ENCODE data around the gene TFEC. TPM values are rescaled to one million over a fixed set of nuclear protein-coding genes. Genes with fewer than 3 reads are reported as not detected.
A peak's percentile ranks its signal among the peaks of the same experiment; 100 is the strongest.

TFEC gene
- total RNA-seq, 8 experiments from 2014 or later, result under 0.01 to 6.7 (median 0.92) TPM; not detected in 1

DNA sequence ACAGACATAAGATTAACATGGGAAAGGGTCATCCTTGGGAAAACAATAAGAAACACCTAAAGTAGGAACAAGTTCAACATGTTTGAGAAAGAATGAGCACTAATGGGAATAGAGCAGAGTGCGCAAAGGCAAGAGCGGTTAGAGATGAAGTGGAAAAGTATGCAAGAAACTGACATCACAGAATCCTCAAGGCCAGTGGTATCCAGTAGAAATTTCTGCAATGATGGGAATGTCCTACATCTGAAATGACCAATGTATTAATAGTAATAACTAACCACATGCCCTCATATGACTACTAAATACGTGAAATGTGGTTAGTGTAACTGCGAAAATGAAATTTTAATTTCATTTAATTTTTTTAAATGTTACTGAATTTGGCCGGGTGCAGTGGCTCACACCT lies 54.8 kb downstream of the TFEC start:
- no peak overlapping the region for H3K27ac ChIP-seq
- no peaks in the 10 kb centered on the region for H3K4me1 ChIP-seq (replicated peaks in 1 of 2)
- in situ Hi-C loops (cut with MboI; ENCODE audit: low pct_unique_long_range_greater_than_20kb in 2 of 9, low sequenced_read_pairs in 9 of 9, unreplicated experiment in 9 of 9), result no loop called here
- no peak overlapping the region for H3K4me3 ChIP-seq
- WGBS, 10 experiments, result 34 to 100% (median 71%) methylated on average over 1 to 5 of the region's 5 CpGs; no CpG with 5 or more reads in 1 of the 10 experiments
- ATAC-seq (replicated peaks in 6 of 8), result no peak

DNA sequence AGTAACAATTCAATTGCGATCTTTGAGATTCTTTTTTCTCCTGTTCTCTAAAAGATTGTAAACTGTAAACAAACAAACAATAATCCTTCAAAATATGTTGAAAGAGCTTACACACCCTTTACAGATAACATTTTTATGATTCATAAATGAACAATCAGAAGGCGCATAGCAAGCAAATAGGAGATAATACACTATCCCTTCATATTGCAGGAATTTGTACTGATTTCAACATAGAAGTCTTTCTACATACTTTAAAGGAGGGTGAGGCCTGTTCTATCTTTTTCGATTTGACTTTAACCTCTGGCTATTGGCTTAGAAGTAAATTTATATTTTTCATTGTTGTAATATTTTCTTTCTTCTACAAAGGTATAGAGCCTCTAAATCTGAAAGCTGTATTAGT lies 57.2 kb downstream of the TFEC start:
- in situ Hi-C loops (cut with MboI; ENCODE audit: low pct_unique_long_range_greater_than_20kb in 2 of 9, low sequenced_read_pairs in 9 of 9, unreplicated experiment in 9 of 9), result no loop called here
- no peak overlapping the region for H3K27ac ChIP-seq
- H3K4me3 ChIP-seq, result no peak overlapping the region
- WGBS, 10 experiments, result 21 to 95% (median 78%) methylated on average over 2 to 3 of the region's 3 CpGs
- H3K4me1 ChIP-seq (replicated peaks in 1 of 2), result no peaks in the 10 kb centered on the region
- no peak for ATAC-seq (replicated peaks in 6 of 8)

DNA sequence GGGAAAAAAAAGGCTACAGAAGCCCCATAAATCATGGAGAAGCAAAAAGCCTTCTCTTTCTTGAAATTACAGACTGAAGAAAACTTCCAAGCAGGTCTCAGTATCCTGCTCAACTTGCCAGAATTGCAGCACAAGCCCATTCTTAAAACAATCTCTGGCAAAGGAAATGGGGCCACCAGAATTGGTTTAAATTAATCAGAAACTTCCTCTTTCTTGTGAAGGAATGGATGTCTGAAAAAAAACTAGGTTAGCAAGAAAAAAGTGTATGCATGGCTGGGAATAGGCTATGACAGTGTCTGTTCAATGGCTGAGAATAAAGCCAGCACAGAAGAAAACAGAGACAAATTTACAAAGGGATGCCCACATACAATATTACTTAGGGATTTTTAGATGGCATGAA lies 59.1 kb downstream of the TFEC start:
- Histone ChIP-seq H3K4me1 (replicated peaks in 1 of 2) (no peaks in the 10 kb centered on the region), H3K27ac (no peak overlapping the region), H3K4me3 (no peak overlapping the region)
- no peak for ATAC-seq (replicated peaks in 6 of 8)
- in situ Hi-C loops (cut with MboI; ENCODE audit: low pct_unique_long_range_greater_than_20kb in 2 of 9, low sequenced_read_pairs in 9 of 9, unreplicated experiment in 9 of 9), result no loop called here

DNA sequence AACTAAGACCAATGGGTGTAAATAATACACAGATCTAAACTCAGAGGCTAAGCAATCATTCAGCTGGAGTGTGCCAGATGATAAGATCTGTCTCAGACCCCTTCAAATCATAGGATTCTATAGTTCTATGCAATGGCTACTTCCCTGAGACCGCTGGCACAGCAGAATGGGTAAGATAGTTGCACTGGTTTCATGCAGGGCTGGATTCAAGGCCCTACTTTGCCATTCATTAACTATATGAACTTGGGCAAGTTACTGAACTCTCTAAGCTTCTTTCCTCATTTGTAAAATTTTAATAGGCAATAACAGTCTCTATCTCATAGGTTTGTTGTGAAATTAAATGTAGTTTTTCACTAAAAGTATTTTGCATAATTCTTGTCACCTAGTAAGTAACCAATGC lies 62.0 kb downstream of the TFEC start:
- H3K4me1 ChIP-seq (replicated peaks in 1 of 2), result no peaks in the 10 kb centered on the region
- ATAC-seq (replicated peaks in 6 of 8), result no peak
- no peak overlapping the region for H3K4me3 ChIP-seq
- no peak overlapping the region for H3K27ac ChIP-seq
- 0 to 100% (median 86%) methylated on average over 1 of the region's 1 CpG; no CpG with 5 or more reads in 5 of the 10 experiments for WGBS, 10 experiments
- in situ Hi-C loops (cut with MboI; ENCODE audit: low pct_unique_long_range_greater_than_20kb in 2 of 9, low sequenced_read_pairs in 9 of 9, unreplicated experiment in 9 of 9), result no loop called here

DNA sequence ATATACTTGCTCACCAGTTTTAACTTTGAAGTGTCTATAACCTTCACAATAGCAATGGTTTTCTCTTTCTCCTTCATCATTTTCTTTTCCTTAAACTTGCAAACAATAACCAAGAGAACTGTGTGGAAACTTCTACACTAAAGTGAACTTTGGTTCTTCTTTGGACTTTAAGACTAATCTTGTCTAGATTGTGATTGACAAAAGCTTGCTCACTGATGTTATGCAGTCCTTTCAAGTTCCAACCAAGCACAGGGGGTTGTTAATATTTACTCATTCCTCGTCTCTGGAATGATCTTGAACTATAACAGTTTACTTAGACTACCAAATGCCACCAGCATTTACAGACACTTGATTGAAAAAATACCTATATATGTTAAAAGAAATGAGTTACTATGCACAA lies 62.4 kb downstream of the TFEC start:
- ATAC-seq (replicated peaks in 6 of 8), result no peak
- WGBS, 10 experiments, result 0 to 91% (median 43%) methylated on average over 1 of the region's 1 CpG; no CpG with 5 or more reads in 2 of the 10 experiments
- in situ Hi-C loops (cut with MboI; ENCODE audit: low pct_unique_long_range_greater_than_20kb in 2 of 9, low sequenced_read_pairs in 9 of 9, unreplicated experiment in 9 of 9), result no loop called here

DNA sequence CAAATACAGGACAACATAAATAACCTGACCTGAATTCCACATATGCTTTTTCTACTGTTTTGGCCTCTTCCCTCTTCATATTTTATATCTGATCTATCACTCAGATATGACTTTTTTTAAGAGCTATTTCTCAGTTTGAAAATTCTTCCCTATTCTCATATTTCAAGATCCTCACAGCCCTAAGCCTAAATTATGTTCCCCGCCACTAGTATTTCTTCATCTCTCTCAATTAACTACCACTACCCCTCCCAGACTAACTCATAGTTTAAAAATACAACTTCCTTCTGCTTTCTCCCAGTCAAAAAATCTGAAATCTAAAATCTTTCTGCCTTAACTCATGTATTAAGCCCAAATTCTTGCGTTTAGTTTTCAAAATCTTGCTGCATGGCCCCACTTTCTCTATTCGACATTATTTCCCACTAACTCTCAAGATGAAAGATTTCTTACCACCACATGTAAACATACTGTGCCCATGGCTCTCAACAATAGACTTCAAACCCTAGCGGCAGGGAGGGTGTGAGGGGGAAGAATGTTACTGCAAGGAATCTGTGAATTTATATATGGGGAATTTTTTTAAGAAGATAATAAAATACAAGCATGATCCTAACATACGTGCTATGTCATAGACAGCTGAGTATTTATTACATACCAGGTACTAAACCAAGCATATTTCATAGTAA lies 64.6 kb downstream of the TFEC start:
- Histone ChIP-seq H3K4me1 (replicated peaks in 1 of 2) (peaks cover 0 to 5% of the 10 kb centered on the region in 2 donors), H3K4me3 (no peak overlapping the region), H3K27ac (no peak overlapping the region)
- WGBS, 10 experiments, result 35 to 100% (median 85%) methylated on average over 1 to 5 of the region's 5 CpGs
- in situ Hi-C loops (cut with MboI; ENCODE audit: low pct_unique_long_range_greater_than_20kb in 2 of 9, low sequenced_read_pairs in 9 of 9, unreplicated experiment in 9 of 9), result no loop called here
- no peak for ATAC-seq (replicated peaks in 6 of 8)

More for the DNA sequence above, 62.4 kb downstream of the TFEC start:
- no peak overlapping the region for H3K4me3 ChIP-seq
- H3K27ac ChIP-seq, result no peak overlapping the region
- H3K4me1 ChIP-seq (replicated peaks in 1 of 2), result no peaks in the 10 kb centered on the region

DNA sequence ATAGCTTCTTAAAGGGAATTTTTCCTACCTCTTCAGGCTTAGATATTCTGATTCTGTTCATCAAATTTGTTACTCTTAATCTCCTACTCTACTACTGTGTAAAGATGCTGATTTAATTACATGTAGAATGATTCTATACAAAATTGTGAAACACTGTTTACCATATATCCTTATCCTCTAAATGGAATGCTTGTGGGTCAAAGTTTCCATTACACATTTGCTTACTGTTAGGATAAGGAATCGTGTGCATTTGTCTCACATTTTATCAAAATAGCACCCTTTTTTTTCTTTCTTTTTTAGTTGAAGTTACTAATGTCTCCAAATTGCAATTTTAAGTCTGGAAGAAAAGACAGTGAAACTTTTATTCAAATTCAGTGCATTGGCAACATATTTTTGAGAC lies 65.3 kb downstream of the TFEC start:
- Histone ChIP-seq H3K4me1 (replicated peaks in 1 of 2) (peaks cover 0 to 5% of the 10 kb centered on the region in 2 donors), H3K27ac (no peak overlapping the region), H3K4me3 (no peak overlapping the region)
- 0 to 94% (median 79%) methylated on average over 1 of the region's 1 CpG; no CpG with 5 or more reads in 1 of the 10 experiments for WGBS, 10 experiments
- ATAC-seq (replicated peaks in 6 of 8), result no peak
- in situ Hi-C loops (cut with MboI; ENCODE audit: low pct_unique_long_range_greater_than_20kb in 2 of 9, low sequenced_read_pairs in 9 of 9, unreplicated experiment in 9 of 9), result no loop called here

DNA sequence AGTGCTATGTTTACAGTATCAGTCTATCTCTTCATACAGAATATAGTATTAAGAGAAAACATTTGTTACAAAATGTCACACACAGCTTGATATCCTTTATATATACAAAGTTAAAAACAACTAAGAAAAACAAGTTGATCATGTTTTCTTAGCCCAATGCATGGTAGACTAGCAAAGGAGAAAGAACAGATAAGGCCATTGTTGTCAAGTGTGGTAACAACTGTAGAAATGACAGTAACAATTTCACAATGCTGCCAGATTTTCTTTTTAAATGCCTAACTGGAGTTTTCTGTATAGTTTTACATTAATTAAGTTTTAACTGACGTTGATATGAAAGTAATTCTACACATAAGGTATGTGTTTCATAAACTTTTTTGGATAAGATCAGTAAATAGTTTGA lies 65.8 kb downstream of the TFEC start:
- H3K27ac ChIP-seq, result no peak overlapping the region
- ATAC-seq (replicated peaks in 6 of 8), result no peak
- H3K4me1 ChIP-seq (replicated peaks in 1 of 2), result peaks cover 0 to 5% of the 10 kb centered on the region in 2 donors
- in situ Hi-C loops (cut with MboI; ENCODE audit: low pct_unique_long_range_greater_than_20kb in 2 of 9, low sequenced_read_pairs in 9 of 9, unreplicated experiment in 9 of 9), result no loop called here
- 0 to 89% (median 61%) methylated on average over 1 of the region's 1 CpG for WGBS, 10 experiments
- H3K4me3 ChIP-seq, result no peak overlapping the region

DNA sequence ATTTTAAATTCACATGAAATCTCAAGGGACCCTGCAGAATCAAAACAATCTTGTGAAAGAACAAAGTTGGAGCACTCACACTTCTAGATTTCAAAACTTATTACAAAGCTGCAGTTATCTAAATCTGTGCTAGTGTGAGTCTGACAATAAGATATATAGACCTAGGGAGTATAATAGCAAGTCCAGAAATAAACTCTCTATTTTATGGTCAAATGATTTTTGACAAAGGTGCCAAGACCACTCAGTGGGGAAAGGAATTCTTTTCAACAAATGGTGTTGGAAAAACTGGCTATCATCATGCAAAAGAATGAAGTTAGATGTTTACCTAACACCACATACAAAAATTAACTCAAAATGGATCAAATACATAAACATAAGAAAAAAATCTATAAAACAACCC lies 68.2 kb downstream of the TFEC start:
- ATAC-seq (replicated peaks in 6 of 8), result no peak
- in situ Hi-C loops (cut with MboI; ENCODE audit: low pct_unique_long_range_greater_than_20kb in 2 of 9, low sequenced_read_pairs in 9 of 9, unreplicated experiment in 9 of 9), result no loop called here
- Histone ChIP-seq H3K27ac (no peak overlapping the region), H3K4me3 (no peak overlapping the region), H3K4me1 (replicated peaks in 1 of 2) (peaks cover 0 to 5% of the 10 kb centered on the region in 2 donors)

DNA sequence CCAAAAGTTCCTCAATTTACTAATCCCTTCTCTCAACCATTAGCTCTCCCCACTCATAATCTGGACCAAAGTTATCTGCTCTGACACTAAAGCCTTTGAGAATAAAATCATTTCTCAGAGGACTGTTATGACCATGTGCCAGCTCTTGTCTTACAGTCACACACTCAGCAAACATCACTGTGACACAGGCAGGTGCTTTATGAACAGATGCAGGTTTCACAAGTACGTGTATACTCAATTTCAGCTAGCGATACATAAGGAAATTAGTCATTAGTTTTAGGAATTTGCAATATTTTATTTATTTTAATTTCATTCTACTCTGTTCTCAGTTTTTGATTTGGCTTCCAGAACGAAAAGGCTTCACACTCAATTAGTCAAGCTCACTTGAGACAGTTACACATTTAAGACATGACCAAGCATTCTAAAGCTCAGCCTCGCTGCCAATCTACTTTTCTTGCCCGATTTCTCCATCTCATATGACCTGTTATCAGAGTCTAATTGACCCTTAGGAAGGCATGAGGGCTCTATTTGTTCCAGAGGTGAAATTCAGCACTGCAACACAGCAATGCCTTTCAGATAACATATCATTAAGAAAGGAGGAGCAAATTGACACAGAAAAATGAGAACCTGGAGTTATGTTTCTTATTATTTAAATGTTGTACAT lies 76.8 kb downstream of the TFEC start:
- Histone ChIP-seq H3K4me1 (replicated peaks in 1 of 2) (peaks cover 0 to 4% of the 10 kb centered on the region in 2 donors), H3K27ac (no peak overlapping the region), H3K4me3 (no peak overlapping the region)
- ATAC-seq (replicated peaks in 6 of 8), result no peak
- in situ Hi-C loops (cut with MboI; ENCODE audit: low pct_unique_long_range_greater_than_20kb in 2 of 9, low sequenced_read_pairs in 9 of 9, unreplicated experiment in 9 of 9), result no loop called here
- 0 to 89% (median 79%) methylated on average over 1 to 5 of the region's 5 CpGs for WGBS, 10 experiments

DNA sequence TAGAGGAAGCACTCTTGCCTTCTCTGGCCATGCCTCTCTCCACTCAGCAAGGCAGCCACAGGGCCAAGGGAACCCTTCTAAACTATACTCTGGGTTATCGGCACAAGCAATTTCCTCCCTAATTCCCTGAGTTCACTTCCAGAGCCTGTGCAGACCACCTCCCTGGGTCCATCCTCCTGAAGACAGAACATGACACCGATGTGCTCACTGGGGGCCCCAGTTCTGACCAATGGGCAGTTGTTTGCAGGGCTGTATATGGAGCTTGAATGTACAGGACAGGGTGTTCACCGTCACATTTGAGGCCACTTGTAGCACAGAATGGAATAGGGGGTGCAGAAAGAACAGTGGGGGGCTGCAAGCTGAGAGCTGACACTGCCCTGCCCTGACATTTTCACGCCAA lies 77.7 kb downstream of the TFEC start:
- 33 to 100% (median 100%) methylated on average over 1 to 3 of the region's 4 CpGs; no CpG with 5 or more reads in 5 of the 10 experiments for WGBS, 10 experiments
- ATAC-seq (replicated peaks in 6 of 8), result no peak
- in situ Hi-C loops (cut with MboI; ENCODE audit: low pct_unique_long_range_greater_than_20kb in 2 of 9, low sequenced_read_pairs in 9 of 9, unreplicated experiment in 9 of 9), result no loop called here

DNA sequence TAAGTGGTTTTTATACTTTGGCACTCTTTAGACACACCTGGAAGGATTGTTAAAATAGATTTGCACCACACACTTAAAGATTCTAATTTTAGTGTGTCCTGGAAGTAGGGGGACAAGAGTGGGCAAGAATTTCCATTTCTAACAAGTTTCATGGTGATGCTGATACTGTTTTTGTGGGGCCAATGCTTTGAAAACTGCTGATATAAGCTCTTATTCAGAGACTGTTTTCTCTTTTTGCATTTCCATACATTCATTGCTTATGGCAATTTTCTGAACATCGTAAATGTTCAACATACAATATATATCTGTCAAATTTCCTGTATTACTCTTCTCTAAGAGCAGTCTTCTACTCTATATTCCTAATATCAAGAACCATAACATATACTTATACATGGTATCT lies 79.0 kb downstream of the TFEC start:
- H3K4me1 ChIP-seq (replicated peaks in 1 of 2), result peaks cover 0 to 4% of the 10 kb centered on the region in 2 donors
- ATAC-seq (replicated peaks in 6 of 8), result no peak
- no peak overlapping the region for H3K27ac ChIP-seq
- in situ Hi-C loops (cut with MboI; ENCODE audit: low pct_unique_long_range_greater_than_20kb in 2 of 9, low sequenced_read_pairs in 9 of 9, unreplicated experiment in 9 of 9), result no loop called here
- no peak overlapping the region for H3K4me3 ChIP-seq
- WGBS, 10 experiments, result 0 to 100% (median 67%) methylated on average over 1 of the region's 1 CpG; no CpG with 5 or more reads in 1 of the 10 experiments

More for the DNA sequence above, 77.7 kb downstream of the TFEC start:
- no peak overlapping the region for H3K4me3 ChIP-seq
- no peak overlapping the region for H3K27ac ChIP-seq
- H3K4me1 ChIP-seq (replicated peaks in 1 of 2), result peaks cover 0 to 4% of the 10 kb centered on the region in 2 donors

DNA sequence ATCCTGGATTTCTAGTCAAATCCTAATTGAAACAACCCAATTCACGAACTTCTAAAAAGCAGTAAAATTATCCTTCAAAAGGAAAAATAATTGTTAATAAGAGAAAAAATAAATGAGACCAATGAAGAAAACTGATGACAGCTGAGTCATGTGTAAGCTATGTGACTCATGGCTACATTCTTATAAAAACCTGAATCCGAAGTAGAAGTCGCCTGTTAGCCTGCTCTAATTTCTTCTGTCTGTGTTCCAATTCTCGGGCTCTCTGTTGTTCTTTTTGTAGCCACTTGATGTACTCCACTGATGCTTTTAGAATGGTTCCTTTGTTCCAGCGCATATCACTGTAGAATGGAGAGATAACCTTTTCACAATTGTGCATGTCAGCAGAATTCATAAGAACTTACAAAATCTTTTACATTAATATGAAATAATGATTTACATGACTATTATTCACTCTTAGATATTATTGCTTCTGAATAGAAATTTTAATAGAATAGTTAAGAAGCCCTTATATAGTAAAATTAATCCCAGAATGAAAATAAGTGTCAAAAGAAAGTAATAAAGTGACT lies 88.8 kb downstream of the TFEC start:
- Histone ChIP-seq H3K4me3 (no peak overlapping the region), H3K27ac (no peak overlapping the region), H3K4me1 (replicated peaks in 1 of 2) (no peaks in the 10 kb centered on the region)
- in situ Hi-C loops (cut with MboI; ENCODE audit: low pct_unique_long_range_greater_than_20kb in 2 of 9, low sequenced_read_pairs in 9 of 9, unreplicated experiment in 9 of 9), result no loop called here
- 17 to 87% (median 52%) methylated on average over 2 to 5 of the region's 5 CpGs for WGBS, 10 experiments
- peak in 6 of 8 experiments; percentile 26 to 59 (median 38) for ATAC-seq (replicated peaks in 6 of 8)
